Measurements from ENCODE around the gene NAPEPLD. TPM values are rescaled to one million over a fixed set of nuclear protein-coding genes. Genes with fewer than 3 reads are reported as not detected.
A peak's percentile ranks its signal among the peaks of the same experiment; 100 is the strongest.
"Not testable (repeated sequence)": the region's sequence is repeated elsewhere in the genome, so short reads cannot be mapped to it uniquely, and the experiment has no call there.

NAPEPLD gene
- total RNA-seq, 1 donor from 2014 or later, result 7.6 TPM

- no peak overlapping the region for H2AFZ ChIP-seq (ENCODE audit: low read depth, low read length)
- no peaks in the 10 kb centered on the region for H4K20me1 ChIP-seq (ENCODE audit: insufficient read depth, low read length)
- no peaks in the 10 kb centered on the region for H3K36me3 ChIP-seq (ENCODE audit: insufficient read depth, low read length)
- Mint-ChIP-seq H3K36me3 (ENCODE audit: low read depth, unreplicated experiment) (no peaks in the 10 kb centered on the region), H3K27me3 (ENCODE audit: low read depth, unreplicated experiment) (no peaks in the 10 kb centered on the region), H3K27ac (ENCODE audit: unreplicated experiment) (peak overlapping the region; percentile 56), H3K4me1 (ENCODE audit: low read depth, unreplicated experiment) (peaks cover 8% of the 10 kb centered on the region), H3K4me3 (ENCODE audit: unreplicated experiment) (peak overlapping the region; percentile 72), H3K9me3 (ENCODE audit: unreplicated experiment) (no peaks in the 10 kb centered on the region)
- FAIRE-seq (no peak), DNase-seq (ENCODE audit: low read depth) (no peak)
- H3K4me1 ChIP-seq (ENCODE audit: insufficient read depth, low read length), result peaks cover 17% of the 10 kb centered on the region
- no peaks in the 10 kb centered on the region for H3K27me3 ChIP-seq (ENCODE audit: insufficient read depth, low read length)
- peak overlapping the region; percentile 92 for H3K4me2 ChIP-seq (ENCODE audit: low read length)
- peaks cover 32% of the 10 kb centered on the region for H3K79me2 ChIP-seq (ENCODE audit: insufficient read depth, low read length)
- H3K4me3 ChIP-seq (ENCODE audit: insufficient read depth, low read depth, low read length), result no peak overlapping the region
- no peak overlapping the region for H3K27ac ChIP-seq (ENCODE audit: low read depth, low read length)
- H3K9me3 ChIP-seq (ENCODE audit: insufficient read depth, low read depth, low read length), result no peaks in the 10 kb centered on the region
- TF ChIP-seq CTCF (IDR thresholded peaks at IDR 0.05; ENCODE audit: insufficient read depth, low read depth, low read length) (no peak), EZH2 (IDR thresholded peaks at IDR 0.05; ENCODE audit: insufficient read depth, low read length) (no peak)
- no peak overlapping the region for H3K9ac ChIP-seq (ENCODE audit: low read length)
Observed at GRCh38 chr7:103150192-103150591, 1.3 kb upstream of the NAPEPLD start.

GRCh38 chr7:103149808-103150180 lies 895 bp upstream of the NAPEPLD start:
- no peak for FAIRE-seq
- no peaks in the 10 kb centered on the region for H3K36me3 Mint-ChIP-seq (ENCODE audit: low read depth, unreplicated experiment)
- TF ChIP-seq CTCF (IDR thresholded peaks at IDR 0.05; ENCODE audit: insufficient read depth, low read depth, low read length) (no peak), EZH2 (IDR thresholded peaks at IDR 0.05; ENCODE audit: insufficient read depth, low read length) (no peak)
- peak overlapping the region; percentile 95 for H2AFZ ChIP-seq (ENCODE audit: low read depth, low read length)
- peak overlapping the region; percentile 86 for H3K4me3 ChIP-seq (ENCODE audit: insufficient read depth, low read depth, low read length)
- H3K9me3 ChIP-seq (ENCODE audit: insufficient read depth, low read depth, low read length), result no peaks in the 10 kb centered on the region
- no peaks in the 10 kb centered on the region for H3K36me3 ChIP-seq (ENCODE audit: insufficient read depth, low read length)
- DNase-seq (ENCODE audit: low read depth), result no peak
- H3K27me3 Mint-ChIP-seq (ENCODE audit: low read depth, unreplicated experiment), result no peaks in the 10 kb centered on the region
- H3K27ac ChIP-seq (ENCODE audit: low read depth, low read length), result peak overlapping the region; percentile 91
- H3K4me2 ChIP-seq (ENCODE audit: low read length), result peak overlapping the region; percentile 92
- no peaks in the 10 kb centered on the region for H4K20me1 ChIP-seq (ENCODE audit: insufficient read depth, low read length)
- H3K4me1 ChIP-seq (ENCODE audit: insufficient read depth, low read length), result peaks cover 17% of the 10 kb centered on the region
- peaks cover 34% of the 10 kb centered on the region for H3K79me2 ChIP-seq (ENCODE audit: insufficient read depth, low read length)
- H3K9ac ChIP-seq (ENCODE audit: low read length), result peak overlapping the region; percentile 87
- H3K4me1 Mint-ChIP-seq (ENCODE audit: low read depth, unreplicated experiment), result peaks cover 8% of the 10 kb centered on the region
- H3K27me3 ChIP-seq (ENCODE audit: insufficient read depth, low read length), result no peaks in the 10 kb centered on the region
- H3K4me3 Mint-ChIP-seq (ENCODE audit: unreplicated experiment), result peak overlapping the region; percentile 85
- H3K9me3 Mint-ChIP-seq (ENCODE audit: unreplicated experiment), result no peaks in the 10 kb centered on the region
- H3K27ac Mint-ChIP-seq (ENCODE audit: unreplicated experiment), result peak overlapping the region; percentile 97

- peak overlapping the region; percentile 92 for H3K4me2 ChIP-seq (ENCODE audit: low read length)
- Mint-ChIP-seq H3K4me3 (ENCODE audit: unreplicated experiment) (peak overlapping the region; percentile 94), H3K9me3 (ENCODE audit: unreplicated experiment) (no peaks in the 10 kb centered on the region), H3K4me1 (ENCODE audit: low read depth, unreplicated experiment) (peaks cover 8% of the 10 kb centered on the region), H3K36me3 (ENCODE audit: low read depth, unreplicated experiment) (no peaks in the 10 kb centered on the region), H3K27me3 (ENCODE audit: low read depth, unreplicated experiment) (no peaks in the 10 kb centered on the region), H3K27ac (ENCODE audit: unreplicated experiment) (peak overlapping the region; percentile 96)
- peaks cover 17% of the 10 kb centered on the region for H3K4me1 ChIP-seq (ENCODE audit: insufficient read depth, low read length)
- peak overlapping the region; percentile 87 for H3K9ac ChIP-seq (ENCODE audit: low read length)
- H2AFZ ChIP-seq (ENCODE audit: low read depth, low read length), result peak overlapping the region; percentile 95
- peaks cover 5% of the 10 kb centered on the region for H4K20me1 ChIP-seq (ENCODE audit: insufficient read depth, low read length)
- no peaks in the 10 kb centered on the region for H3K27me3 ChIP-seq (ENCODE audit: insufficient read depth, low read length)
- TF ChIP-seq CTCF (IDR thresholded peaks at IDR 0.05; ENCODE audit: insufficient read depth, low read depth, low read length) (no peak), EZH2 (IDR thresholded peaks at IDR 0.05; ENCODE audit: insufficient read depth, low read length) (no peak)
- no peaks in the 10 kb centered on the region for H3K9me3 ChIP-seq (ENCODE audit: insufficient read depth, low read depth, low read length)
- no peaks in the 10 kb centered on the region for H3K36me3 ChIP-seq (ENCODE audit: insufficient read depth, low read length)
- FAIRE-seq, result no peak
- peaks cover 46% of the 10 kb centered on the region for H3K79me2 ChIP-seq (ENCODE audit: insufficient read depth, low read length)
- peak overlapping the region; percentile 91 for H3K27ac ChIP-seq (ENCODE audit: low read depth, low read length)
- peak overlapping the region; percentile 86 for H3K4me3 ChIP-seq (ENCODE audit: insufficient read depth, low read depth, low read length)
- no peak for DNase-seq (ENCODE audit: low read depth)
Observed at GRCh38 chr7:103148131-103148993, 537 bp downstream of the NAPEPLD start.

GRCh38 chr7:103144754-103145153 lies 4.1 kb downstream of the NAPEPLD start:
- H3K4me3 ChIP-seq (ENCODE audit: insufficient read depth, low read depth, low read length); FAIRE-seq; H3K36me3 ChIP-seq (ENCODE audit: insufficient read depth, low read length); H2AFZ ChIP-seq (ENCODE audit: low read depth, low read length); H3K27ac ChIP-seq (ENCODE audit: low read depth, low read length); H3K9me3 Mint-ChIP-seq (ENCODE audit: unreplicated experiment); H3K27me3 Mint-ChIP-seq (ENCODE audit: low read depth, unreplicated experiment); H3K36me3 Mint-ChIP-seq (ENCODE audit: low read depth, unreplicated experiment); H3K27me3 ChIP-seq (ENCODE audit: insufficient read depth, low read length); H3K4me3 Mint-ChIP-seq (ENCODE audit: unreplicated experiment); DNase-seq (ENCODE audit: low read depth); H3K27ac Mint-ChIP-seq (ENCODE audit: unreplicated experiment); H3K9ac ChIP-seq (ENCODE audit: low read length); H3K9me3 ChIP-seq (ENCODE audit: insufficient read depth, low read depth, low read length); H3K4me2 ChIP-seq (ENCODE audit: low read length); H4K20me1 ChIP-seq (ENCODE audit: insufficient read depth, low read length); H3K4me1 Mint-ChIP-seq (ENCODE audit: low read depth, unreplicated experiment): not testable (repeated sequence)
- Histone ChIP-seq H3K79me2 (ENCODE audit: insufficient read depth, low read length) (peaks cover 51% of the 10 kb centered on the region), H3K4me1 (ENCODE audit: insufficient read depth, low read length) (peaks cover 15% of the 10 kb centered on the region)

Measured in astrocyte (in vitro differentiated cells and primary cell).